GM10266 (cell line): ENCODE measurements around the gene ZNF175.

Source experiments
- DNase-seq: peaks from one replicate; pipeline ENCODE4 v3.0.0; 2012; ENCODE audit errors: extremely low spot score
- TF ChIP-seq, protein P1 (sequence below): IDR thresholded peaks from 2 replicates; pipeline ENCODE4 v1.5.1; 2012; ENCODE audit warnings: mild to moderate bottlenecking, low read depth; ENCODE audit not compliant: control insufficient read depth, insufficient read depth; ENCODE audit errors: missing control alignments

Gene ZNF175

DNA sequence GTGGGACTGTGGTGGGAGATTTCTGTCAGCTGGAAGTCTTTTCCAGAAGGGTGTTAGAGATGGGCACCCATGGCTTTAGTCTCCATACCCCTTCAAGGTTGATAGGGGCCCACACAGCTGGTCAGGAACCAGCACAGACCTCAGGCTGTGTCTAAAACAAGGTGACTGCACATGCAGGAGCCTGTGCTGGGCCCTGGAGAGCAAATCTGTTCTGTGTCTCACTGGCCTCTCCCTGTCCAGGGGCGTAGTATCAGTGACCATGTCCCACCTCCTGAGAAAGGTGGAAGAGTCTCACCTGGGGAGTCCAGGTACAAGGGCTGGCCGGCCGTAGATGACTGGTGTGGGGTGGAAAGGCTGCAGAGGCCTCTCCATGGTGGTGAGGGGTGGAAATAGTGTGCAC is 19.4 kb downstream of the ZNF175 start:
- TF ChIP-seq, protein P1, sequence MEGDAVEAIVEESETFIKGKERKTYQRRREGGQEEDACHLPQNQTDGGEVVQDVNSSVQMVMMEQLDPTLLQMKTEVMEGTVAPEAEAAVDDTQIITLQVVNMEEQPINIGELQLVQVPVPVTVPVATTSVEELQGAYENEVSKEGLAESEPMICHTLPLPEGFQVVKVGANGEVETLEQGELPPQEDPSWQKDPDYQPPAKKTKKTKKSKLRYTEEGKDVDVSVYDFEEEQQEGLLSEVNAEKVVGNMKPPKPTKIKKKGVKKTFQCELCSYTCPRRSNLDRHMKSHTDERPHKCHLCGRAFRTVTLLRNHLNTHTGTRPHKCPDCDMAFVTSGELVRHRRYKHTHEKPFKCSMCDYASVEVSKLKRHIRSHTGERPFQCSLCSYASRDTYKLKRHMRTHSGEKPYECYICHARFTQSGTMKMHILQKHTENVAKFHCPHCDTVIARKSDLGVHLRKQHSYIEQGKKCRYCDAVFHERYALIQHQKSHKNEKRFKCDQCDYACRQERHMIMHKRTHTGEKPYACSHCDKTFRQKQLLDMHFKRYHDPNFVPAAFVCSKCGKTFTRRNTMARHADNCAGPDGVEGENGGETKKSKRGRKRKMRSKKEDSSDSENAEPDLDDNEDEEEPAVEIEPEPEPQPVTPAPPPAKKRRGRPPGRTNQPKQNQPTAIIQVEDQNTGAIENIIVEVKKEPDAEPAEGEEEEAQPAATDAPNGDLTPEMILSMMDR: no peak

DNA sequence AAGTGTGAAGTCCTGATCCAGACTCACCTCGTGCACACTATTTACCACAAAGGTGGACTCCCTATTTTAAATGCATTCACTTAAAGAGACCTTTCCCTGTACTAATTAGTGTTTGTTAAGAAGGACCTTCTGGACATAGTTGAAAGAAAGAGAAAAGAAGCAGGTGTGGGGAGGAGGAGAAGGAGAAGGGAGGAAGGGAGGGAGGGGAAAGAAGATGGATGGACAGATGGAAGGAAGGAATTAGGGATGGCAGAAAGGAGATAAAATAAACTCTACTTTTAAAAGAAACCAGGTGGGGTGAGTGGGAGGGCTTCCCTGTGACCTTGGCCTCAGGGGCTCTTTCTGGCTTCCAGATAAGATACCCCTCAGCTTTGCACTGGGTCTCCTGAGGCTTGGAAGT is 21.4 kb downstream of the ZNF175 start:
- TF ChIP-seq, protein P1: no peak
- no peak for DNase-seq

More for the DNA sequence above, 19.4 kb downstream of the ZNF175 start:
- no peak for DNase-seq

DNA sequence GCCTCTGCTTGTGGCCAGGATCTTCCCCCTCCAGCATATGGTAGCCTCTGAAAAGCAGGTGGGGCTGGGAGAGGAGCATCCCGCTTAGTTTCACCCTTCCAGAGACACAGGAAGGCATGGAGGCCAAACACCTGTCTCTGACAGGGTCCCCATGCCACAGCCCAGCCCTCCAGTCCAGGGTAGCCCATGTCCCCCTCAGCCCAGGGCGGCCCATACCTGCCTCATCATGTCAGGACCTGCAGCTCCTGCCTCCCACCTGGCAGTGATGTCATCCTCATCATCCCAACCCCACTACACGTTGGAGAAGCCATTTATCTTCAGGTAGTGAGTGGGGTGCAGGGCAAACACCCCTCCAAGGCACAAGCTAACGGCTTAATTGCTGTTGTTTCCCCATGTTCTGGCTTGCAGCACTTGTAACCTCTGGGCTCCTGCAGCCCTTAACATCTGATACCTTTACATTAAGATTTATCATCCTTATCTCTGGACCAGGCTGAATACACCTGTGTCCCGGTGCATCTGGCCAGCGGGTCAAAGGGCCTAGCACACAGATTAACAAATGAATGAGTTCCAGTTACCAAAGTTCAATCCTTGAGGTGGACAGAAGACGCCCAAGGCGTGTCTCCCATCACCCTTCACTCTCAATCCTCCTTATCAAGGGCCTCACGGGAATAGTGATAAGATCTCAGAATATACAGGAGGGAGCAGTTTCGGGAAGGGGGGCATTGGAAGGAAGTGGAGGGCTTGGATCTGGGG is 22.2 kb downstream of the ZNF175 start:
- TF ChIP-seq, protein P1: no peak
- DNase-seq: no peak

DNA sequence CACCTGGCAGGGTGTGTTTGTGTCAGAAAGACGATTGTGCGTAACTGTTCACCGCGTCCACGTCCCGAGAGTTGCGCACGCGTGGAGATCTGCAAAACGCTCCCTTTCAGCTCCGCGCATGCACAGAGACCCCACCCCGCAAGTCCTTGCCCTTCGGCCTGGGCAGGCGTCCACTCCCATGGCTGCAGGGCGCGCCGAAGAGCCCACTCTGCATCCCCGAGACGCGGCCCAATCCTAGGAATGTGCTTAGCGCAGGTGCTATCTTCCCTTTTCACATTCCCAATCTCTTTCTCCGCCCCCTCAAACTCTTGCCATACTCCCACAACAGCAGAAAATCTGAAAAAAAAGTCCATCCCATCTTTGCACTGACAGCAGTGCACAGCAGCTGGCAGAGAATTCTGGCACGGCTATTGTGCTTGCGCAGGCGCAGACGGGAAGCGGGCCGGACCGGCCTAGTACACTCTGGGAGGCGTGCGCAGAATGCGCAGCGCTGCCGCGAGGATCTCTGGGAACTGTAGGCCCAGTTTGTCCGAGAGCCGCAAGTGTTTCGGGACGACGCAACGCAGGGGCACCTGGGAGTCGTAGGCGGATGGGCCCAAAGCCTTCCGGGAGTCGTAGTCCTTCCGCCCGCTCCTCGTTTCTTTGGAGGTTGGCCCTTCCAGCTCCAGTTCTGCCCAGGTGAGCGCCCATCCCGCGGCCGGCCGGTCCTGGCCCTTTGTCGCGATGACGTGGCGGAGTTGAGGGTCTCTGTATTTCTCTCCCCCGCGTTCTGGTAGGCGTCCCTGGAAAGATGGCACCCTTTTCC is 23.1 kb downstream of the ZNF175 start:
- DNase-seq: peak; percentile 94
- TF ChIP-seq, protein P1: no peak

DNA sequence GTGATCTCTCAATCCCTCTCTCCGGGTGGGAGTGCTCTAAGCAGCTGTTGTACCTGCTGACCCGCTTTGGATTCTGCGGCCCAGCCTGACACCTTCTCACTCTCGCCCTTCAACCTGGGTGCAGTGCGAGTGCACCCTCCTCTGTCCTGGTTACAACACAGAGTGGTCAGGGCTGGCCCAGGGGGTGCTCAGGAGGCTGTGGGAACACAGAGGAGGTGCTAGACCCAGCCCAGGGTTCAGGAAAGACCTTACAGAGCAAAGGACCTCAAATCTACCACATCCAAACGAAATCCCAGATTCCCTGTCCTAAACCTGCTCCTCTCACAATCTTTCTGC is 23.7 kb downstream of the ZNF175 start:
- TF ChIP-seq, protein P1: no peak
- DNase-seq: no peak

DNA sequence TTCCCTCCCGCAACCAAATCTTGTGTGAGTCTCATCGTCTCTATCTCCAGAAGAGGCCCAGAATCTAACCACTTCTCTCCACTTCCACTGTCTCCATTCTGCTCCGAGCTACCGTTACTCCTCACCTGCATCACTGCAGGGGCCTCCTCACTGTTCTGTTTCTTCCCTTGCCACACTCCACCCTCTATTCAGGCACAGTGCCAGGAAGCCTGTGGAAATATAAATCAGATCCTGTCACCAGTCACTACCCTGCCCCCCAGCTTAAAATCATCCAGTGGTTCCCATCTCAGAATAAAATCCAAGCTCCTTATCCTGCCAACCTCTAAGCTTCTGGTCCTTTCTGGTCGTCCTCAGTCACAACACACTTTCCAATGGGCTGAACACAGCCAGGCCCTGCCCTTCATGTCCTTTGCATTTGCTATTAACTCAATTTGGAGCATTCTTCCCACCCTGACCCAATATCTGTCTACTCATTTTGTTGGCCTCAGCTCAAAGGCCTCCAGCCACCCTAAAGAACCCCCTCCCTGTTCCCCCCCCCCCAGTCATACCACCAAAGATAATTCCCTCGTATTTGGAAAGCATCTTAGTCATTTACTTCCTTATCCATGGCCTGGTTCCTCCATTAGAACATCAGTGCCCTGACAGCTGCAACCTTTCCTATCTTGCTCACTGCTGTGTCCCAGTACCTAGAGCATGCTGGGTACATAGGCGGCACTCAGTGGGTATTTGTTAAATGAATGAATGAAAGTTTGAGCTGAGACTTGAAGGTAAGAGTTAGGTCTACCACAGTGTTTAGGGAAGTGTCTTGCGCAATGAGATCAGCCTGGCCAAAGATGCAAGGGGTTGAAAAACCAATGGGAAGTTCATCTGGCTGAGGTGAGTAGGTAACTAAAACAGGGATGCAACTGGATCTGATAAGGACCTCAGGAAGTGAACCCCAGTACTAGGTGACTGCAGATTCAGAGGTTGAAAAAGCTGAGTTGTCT is 24.4 kb downstream of the ZNF175 start:
- TF ChIP-seq, protein P1: no peak
- no peak for DNase-seq
